Stimulated activated naive CD8-positive, alpha-beta T cell treated with anti-CD3 and anti-CD28 coated beads, Interleukin-15, Interleukin-2, amounts not matched to agents 100 ng/mL and 50 ng/mL, for 24 hours (primary cell): ENCODE data around the gene DLG4.

Experiments used
- H3K27ac Mint-ChIP-seq: one replicate; pipeline ENCODE4 v1.8.0; 2021; ENCODE audit warnings: mild to moderate bottlenecking, mixed read lengths
- H3K27me3 Mint-ChIP-seq: one replicate; pipeline ENCODE4 v1.8.0; 2021; ENCODE audit warnings: mixed read lengths
- H3K36me3 Mint-ChIP-seq: one replicate; pipeline ENCODE4 v1.8.0; 2021; ENCODE audit warnings: low read depth, mixed read lengths
- H3K4me1 Mint-ChIP-seq: one replicate; pipeline ENCODE4 v1.8.0; 2021; ENCODE audit warnings: low read depth, mixed read lengths
- H3K4me3 Mint-ChIP-seq: one replicate; pipeline ENCODE4 v1.8.0; 2021; ENCODE audit warnings: mild to moderate bottlenecking, mixed read lengths
- H3K9me3 Mint-ChIP-seq: one replicate; pipeline ENCODE4 v1.8.0; 2021; ENCODE audit warnings: mixed read lengths

The DLG4 gene

DNA sequence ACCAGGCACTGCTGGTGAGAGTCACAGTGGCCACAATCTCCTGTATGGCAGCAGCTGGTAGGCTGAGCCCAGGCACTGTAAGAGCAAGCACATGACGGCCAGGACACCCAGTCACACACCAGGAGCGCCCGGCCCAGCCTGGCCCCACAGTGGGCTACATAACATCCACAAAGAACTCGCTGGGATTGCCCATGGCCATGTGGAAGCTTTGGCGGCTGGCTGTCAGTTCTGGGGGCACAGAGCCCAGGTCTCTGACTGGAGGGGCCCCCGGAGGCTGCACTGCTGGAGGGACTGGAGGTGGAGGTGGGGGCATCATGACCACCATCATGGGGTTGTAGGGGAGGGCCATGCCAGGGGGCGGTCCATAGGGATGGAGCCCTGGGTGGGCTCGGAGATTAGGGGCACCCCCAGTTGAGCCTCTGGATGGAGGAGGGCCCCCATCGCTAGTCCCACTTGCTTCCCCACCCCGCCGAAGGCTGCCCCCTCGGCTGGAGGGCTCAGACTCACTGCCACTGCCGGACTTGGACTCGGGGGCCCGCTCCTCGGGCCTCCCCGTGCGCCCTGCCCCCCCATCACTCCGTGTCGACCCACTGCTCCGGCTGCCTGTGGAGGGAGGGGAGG, 6.2 kb upstream of the DLG4 start:
- peaks cover 38% of the 10 kb centered on the region for H3K36me3 Mint-ChIP-seq
- H3K4me3 Mint-ChIP-seq: no peak overlapping the region
- no peak overlapping the region for H3K27ac Mint-ChIP-seq
- peaks cover 21% of the 10 kb centered on the region for H3K4me1 Mint-ChIP-seq
- H3K27me3 Mint-ChIP-seq: no peaks in the 10 kb centered on the region
- H3K9me3 Mint-ChIP-seq: no peaks in the 10 kb centered on the region

DNA sequence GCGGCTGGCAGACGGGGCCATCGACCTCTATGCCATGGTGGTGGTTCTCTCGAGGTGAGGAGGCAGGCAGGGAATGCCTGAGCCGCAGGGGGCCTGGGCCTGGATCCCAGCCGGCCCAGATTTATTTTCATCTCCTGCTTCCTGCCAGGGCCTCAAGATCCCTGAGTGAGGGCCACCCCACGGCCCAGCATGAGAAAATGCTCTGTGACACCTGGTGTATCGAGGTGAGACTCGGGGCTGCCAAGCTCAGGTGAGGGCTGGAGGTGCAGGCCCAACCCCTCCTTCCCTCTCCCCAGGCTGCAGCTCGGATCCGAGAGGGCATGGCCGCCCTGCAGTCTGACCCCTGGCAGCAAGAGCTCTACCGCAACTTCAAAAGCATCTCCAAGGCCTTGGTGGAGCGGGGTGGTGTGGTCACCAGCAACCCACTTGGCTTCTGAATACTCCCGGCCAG, 5.0 kb upstream of the DLG4 start:
- H3K36me3 Mint-ChIP-seq: peaks cover 38% of the 10 kb centered on the region
- no peak overlapping the region for H3K27ac Mint-ChIP-seq
- H3K4me3 Mint-ChIP-seq: no peak overlapping the region
- no peaks in the 10 kb centered on the region for H3K27me3 Mint-ChIP-seq
- no peaks in the 10 kb centered on the region for H3K9me3 Mint-ChIP-seq
- H3K4me1 Mint-ChIP-seq: peaks cover 28% of the 10 kb centered on the region

- Mint-ChIP-seq H3K27ac (no peak overlapping the region), H3K9me3 (no peaks in the 10 kb centered on the region), H3K4me1 (peaks cover 33% of the 10 kb centered on the region), H3K36me3 (peaks cover 33% of the 10 kb centered on the region), H3K27me3 (no peaks in the 10 kb centered on the region), H3K4me3 (no peak overlapping the region)
Observed at GRCh38 chr17:7224110-7224509, 4.5 kb upstream of the DLG4 start.

- Mint-ChIP-seq H3K4me3 (no peak overlapping the region), H3K27me3 (no peaks in the 10 kb centered on the region), H3K9me3 (no peaks in the 10 kb centered on the region), H3K36me3 (peaks cover 26% of the 10 kb centered on the region), H3K27ac (no peak overlapping the region), H3K4me1 (peaks cover 33% of the 10 kb centered on the region)
Observed at GRCh38 chr17:7223375-7223774, 3.7 kb upstream of the DLG4 start.

GRCh38 chr17:7222972-7223292, 3.3 kb upstream of the DLG4 start:
- Mint-ChIP-seq H3K4me3 (no peak overlapping the region), H3K9me3 (no peaks in the 10 kb centered on the region), H3K27me3 (no peaks in the 10 kb centered on the region), H3K4me1 (peaks cover 33% of the 10 kb centered on the region), H3K27ac (no peak overlapping the region), H3K36me3 (peaks cover 22% of the 10 kb centered on the region)

DNA sequence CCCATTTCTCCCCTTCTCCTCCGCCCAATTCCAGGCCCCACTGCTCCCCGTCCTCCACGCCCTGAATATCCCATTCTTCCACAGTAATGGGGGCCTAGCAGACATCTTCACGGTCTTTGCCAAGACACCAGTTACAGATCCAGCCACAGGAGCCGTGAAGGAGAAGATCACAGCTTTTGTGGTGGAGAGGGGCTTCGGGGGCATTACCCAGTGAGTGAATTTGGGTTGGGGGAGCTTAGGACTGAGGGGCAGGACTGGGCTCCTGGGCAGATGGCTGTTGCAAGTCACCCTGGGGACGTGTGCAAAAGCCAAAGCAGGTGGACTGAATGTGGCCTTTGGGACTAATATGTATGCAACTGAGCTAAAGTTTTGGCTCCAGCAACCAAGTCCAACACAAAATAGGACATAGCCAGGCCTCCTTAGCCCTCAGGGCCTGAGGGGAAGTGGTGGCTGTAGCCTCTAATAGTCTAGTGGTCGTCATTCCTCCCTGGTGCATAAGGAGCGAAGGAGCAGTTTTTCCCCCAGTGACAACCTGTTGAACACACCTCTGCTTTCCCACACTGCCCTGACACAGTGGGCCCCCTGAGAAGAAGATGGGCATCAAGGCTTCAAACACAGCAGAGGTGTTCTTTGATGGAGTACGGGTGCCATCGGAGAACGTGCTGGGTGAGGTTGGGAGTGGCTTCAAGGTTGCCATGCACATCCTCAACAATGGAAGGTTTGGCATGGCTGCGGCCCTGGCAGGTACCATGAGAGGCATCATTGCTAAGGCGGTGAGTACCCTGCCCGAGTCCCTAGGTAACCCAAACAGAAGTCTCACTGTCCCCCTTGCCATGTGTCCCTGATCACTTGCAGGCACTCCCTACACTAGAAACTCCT, 2.7 kb upstream of the DLG4 start:
- H3K4me3 Mint-ChIP-seq: no peak overlapping the region
- no peaks in the 10 kb centered on the region for H3K27me3 Mint-ChIP-seq
- H3K27ac Mint-ChIP-seq: no peak overlapping the region
- no peaks in the 10 kb centered on the region for H3K9me3 Mint-ChIP-seq
- H3K36me3 Mint-ChIP-seq: peaks cover 19% of the 10 kb centered on the region
- peaks cover 36% of the 10 kb centered on the region for H3K4me1 Mint-ChIP-seq

DNA sequence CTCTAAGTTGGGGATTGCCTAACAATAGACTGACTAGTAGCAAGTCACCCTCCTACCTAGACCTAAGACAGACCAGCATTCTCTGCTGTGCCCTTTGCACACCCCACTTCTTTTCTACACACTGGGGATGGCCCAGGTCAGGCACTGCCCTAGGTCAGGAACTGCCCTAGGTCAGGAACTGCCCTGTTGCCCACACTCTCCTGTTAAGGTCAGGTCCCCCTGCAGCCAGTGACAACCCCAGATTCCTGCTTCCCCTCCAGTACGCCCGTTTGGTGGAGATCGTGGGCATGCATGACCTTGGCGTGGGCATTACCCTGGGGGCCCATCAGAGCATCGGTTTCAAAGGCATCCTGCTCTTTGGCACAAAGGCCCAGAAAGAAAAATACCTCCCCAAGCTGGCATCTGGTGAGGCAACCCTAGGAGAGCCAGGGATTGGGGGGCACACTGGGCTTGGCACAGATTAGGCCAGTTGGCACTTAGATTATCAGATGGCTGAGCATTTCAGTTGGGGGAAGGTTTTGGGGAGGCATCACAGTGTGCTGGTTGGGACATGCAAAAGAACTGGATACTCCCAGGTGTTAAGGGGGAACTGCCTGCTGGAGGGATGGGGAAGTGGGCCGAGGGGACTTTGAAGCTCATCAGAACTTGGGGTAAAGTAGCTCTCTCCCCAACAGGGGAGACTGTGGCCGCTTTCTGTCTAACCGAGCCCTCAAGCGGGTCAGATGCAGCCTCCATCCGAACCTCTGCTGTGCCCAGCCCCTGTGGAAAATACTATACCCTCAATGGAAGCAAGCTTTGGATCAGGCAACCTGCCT, 1.8 kb upstream of the DLG4 start:
- Mint-ChIP-seq H3K9me3 (no peaks in the 10 kb centered on the region), H3K4me1 (peaks cover 41% of the 10 kb centered on the region), H3K27ac (peak overlapping the region; percentile 93), H3K36me3 (peaks cover 13% of the 10 kb centered on the region), H3K27me3 (no peaks in the 10 kb centered on the region), H3K4me3 (peak overlapping the region; percentile 91)

DNA sequence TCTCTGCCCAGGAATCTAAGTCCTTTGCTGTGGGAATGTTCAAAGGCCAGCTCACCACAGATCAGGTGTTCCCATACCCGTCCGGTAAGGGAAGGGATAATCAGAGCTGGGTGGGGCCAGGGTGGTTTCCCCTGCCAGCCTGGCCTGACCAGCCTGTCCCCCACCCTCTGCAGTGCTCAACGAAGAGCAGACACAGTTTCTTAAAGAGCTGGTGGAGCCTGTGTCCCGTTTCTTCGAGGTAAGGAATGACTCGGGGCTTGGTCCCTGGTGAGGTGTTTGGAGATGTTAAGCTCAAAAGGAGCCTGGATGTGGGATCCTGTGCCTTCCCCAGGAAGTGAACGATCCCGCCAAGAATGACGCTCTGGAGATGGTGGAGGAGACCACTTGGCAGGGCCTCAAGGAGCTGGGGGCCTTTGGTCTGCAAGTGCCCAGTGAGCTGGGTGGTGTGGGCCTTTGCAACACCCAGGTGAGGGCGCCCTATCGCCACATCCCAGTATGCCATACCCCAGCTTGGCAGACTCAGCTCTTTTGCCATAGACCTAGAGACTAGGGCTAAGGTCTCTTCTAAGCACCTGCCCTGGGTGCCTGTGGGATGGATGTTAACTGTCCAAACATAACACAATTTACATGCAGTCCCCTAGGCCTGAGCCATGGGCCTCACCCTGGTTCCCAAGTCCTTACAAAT, 1.1 kb upstream of the DLG4 start:
- Mint-ChIP-seq H3K4me3 (peak overlapping the region; percentile 91), H3K4me1 (peaks cover 48% of the 10 kb centered on the region), H3K36me3 (peaks cover 10% of the 10 kb centered on the region), H3K27ac (peak overlapping the region; percentile 93), H3K9me3 (no peaks in the 10 kb centered on the region), H3K27me3 (no peaks in the 10 kb centered on the region)

GRCh38 chr17:7219229-7219811, 316 bp downstream of the DLG4 start:
- Mint-ChIP-seq H3K4me1 (peaks cover 62% of the 10 kb centered on the region), H3K4me3 (peak overlapping the region; percentile 91), H3K36me3 (peaks cover 10% of the 10 kb centered on the region), H3K27ac (peak overlapping the region; percentile 93), H3K27me3 (no peaks in the 10 kb centered on the region), H3K9me3 (no peaks in the 10 kb centered on the region)

GRCh38 chr17:7218758-7219157, 878 bp downstream of the DLG4 start:
- no peaks in the 10 kb centered on the region for H3K9me3 Mint-ChIP-seq
- peaks cover 7% of the 10 kb centered on the region for H3K36me3 Mint-ChIP-seq
- H3K4me3 Mint-ChIP-seq: peak overlapping the region; percentile 91
- peaks cover 68% of the 10 kb centered on the region for H3K4me1 Mint-ChIP-seq
- peak overlapping the region; percentile 93 for H3K27ac Mint-ChIP-seq
- no peaks in the 10 kb centered on the region for H3K27me3 Mint-ChIP-seq

- Mint-ChIP-seq H3K4me1 (peaks cover 73% of the 10 kb centered on the region), H3K9me3 (no peaks in the 10 kb centered on the region), H3K4me3 (peak overlapping the region; percentile 39), H3K27ac (peak overlapping the region; percentile 28), H3K27me3 (no peaks in the 10 kb centered on the region), H3K36me3 (peaks cover under 1% of the 10 kb centered on the region)
Observed at GRCh38 chr17:7218166-7218565, 1.5 kb downstream of the DLG4 start.

DNA sequence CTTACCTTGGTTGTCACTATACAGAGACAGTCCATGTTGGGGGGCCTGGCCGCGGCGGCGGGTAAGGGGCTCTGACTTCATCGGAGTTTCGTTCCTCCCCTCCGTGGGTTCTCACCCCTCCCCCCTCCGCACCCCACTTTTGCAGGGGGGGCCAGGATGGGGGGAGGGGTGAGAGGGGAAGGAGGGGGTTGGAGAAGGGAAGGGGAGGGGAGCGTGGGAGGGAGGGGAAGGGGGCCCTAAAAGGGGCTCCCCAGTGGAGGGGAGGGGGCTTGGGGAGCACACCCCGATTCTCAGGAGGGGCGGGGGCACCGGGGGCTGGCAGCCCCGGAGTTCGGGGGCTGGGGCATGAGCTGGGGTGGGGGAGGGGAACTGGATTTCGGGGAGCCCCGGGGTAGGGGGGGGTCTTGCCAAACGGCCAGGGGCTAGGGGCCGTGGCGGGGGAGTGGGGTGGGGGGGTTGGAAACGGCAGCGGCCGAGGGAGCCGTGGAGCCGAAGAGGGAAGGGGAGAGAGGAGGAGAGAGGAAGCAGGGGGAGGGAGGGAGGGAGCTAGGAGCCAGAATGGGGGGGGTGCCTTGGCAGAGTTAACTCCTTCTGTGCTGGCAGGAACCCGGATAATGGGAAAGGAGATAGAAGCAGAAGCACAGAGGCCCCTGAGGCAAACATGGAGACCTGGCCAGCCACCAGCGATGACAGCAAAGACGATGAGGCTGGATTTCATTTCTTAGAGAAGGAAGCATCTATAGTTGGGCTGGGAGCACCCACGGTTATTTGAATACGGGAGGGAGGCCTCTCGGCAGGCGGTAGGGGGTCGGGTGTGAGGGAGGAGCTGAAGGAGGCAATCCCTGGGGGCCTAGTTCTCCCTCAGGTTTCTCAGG, 2.3 kb downstream of the DLG4 start:
- Mint-ChIP-seq H3K4me1 (peaks cover 75% of the 10 kb centered on the region), H3K27ac (peak overlapping the region; percentile 65), H3K27me3 (no peaks in the 10 kb centered on the region), H3K9me3 (no peaks in the 10 kb centered on the region), H3K36me3 (no peaks in the 10 kb centered on the region), H3K4me3 (peak overlapping the region; percentile 61)

GRCh38 chr17:7216242-7217112, 3.2 kb downstream of the DLG4 start:
- H3K36me3 Mint-ChIP-seq: no peaks in the 10 kb centered on the region
- peaks cover 80% of the 10 kb centered on the region for H3K4me1 Mint-ChIP-seq
- H3K27ac Mint-ChIP-seq: peak overlapping the region; percentile 65
- peak overlapping the region; percentile 61 for H3K4me3 Mint-ChIP-seq
- no peaks in the 10 kb centered on the region for H3K9me3 Mint-ChIP-seq
- H3K27me3 Mint-ChIP-seq: no peaks in the 10 kb centered on the region
